HuH-7 (cell line): Measurements from ENCODE around the gene PLXDC2.

Experiments
- DNase-seq: peaks from one replicate; pipeline ENCODE4 v3.0.0; 2011; ENCODE audit warnings: low spot score

Gene PLXDC2

GRCh38 chr10:19857876-19858275 is 41.6 kb downstream of the PLXDC2 start:
- DNase-seq, result no peak

- DNase-seq, result no peak
These were observed 43.9 kb downstream of the PLXDC2 start for GRCh38 chr10:19860107-19860506.

GRCh38 chr10:19862811-19863515 is 46.7 kb downstream of the PLXDC2 start:
- DNase-seq, result no peak

- DNase-seq, result no peak
These were observed 49.4 kb downstream of the PLXDC2 start for GRCh38 chr10:19865676-19866075.

- no peak for DNase-seq
These were observed 53.1 kb downstream of the PLXDC2 start for GRCh38 chr10:19869370-19869769.

GRCh38 chr10:19872504-19873271 is 56.5 kb downstream of the PLXDC2 start:
- no peak for DNase-seq

- DNase-seq, result no peak
These were observed 58.0 kb downstream of the PLXDC2 start for GRCh38 chr10:19874190-19874589.

- no peak for DNase-seq
These were observed 58.6 kb downstream of the PLXDC2 start for GRCh38 chr10:19874791-19875190.

- no peak for DNase-seq
These were observed 60.3 kb downstream of the PLXDC2 start for GRCh38 chr10:19876570-19876969.

- DNase-seq, result no peak
These were observed 61.4 kb downstream of the PLXDC2 start for GRCh38 chr10:19877466-19878255.

- DNase-seq, result no peak
These were observed 66.4 kb downstream of the PLXDC2 start for GRCh38 chr10:19882621-19883020.

- DNase-seq, result no peak
These were observed 71.9 kb downstream of the PLXDC2 start for GRCh38 chr10:19888061-19888660.

GRCh38 chr10:19889256-19889655 is 73.0 kb downstream of the PLXDC2 start:
- no peak for DNase-seq

- no peak for DNase-seq
These were observed 75.2 kb downstream of the PLXDC2 start for GRCh38 chr10:19891429-19891828.

- no peak for DNase-seq
These were observed 76.0 kb downstream of the PLXDC2 start for GRCh38 chr10:19892270-19892669.

- DNase-seq, result no peak
These were observed 76.4 kb downstream of the PLXDC2 start for GRCh38 chr10:19892677-19893076.

- no peak for DNase-seq
These were observed 79.3 kb downstream of the PLXDC2 start for GRCh38 chr10:19895500-19895899.

- DNase-seq, result no peak
These were observed 86.2 kb downstream of the PLXDC2 start for GRCh38 chr10:19902456-19902855.

GRCh38 chr10:19904202-19904661 is 88.0 kb downstream of the PLXDC2 start:
- DNase-seq, result no peak

- DNase-seq, result no peak
These were observed 90.0 kb downstream of the PLXDC2 start for GRCh38 chr10:19906108-19906791.

GRCh38 chr10:19908991-19909696 is 92.9 kb downstream of the PLXDC2 start:
- no peak for DNase-seq
